BLaER1 treated with 17β-estradiol and CSF1 and Interleukin-3, amounts not matched to agents 10 nM and 100 nM (cell line): Measurements from ENCODE around the gene CAV2.

Experiments used
- H3K27ac ChIP-seq, 11 experiments: shearing (Covaris generic); formaldehyde crosslinking; 2 replicates each; pipeline ENCODE4 v1.8.1; 2022
- H3K27me3 ChIP-seq, 11 experiments: shearing (Covaris generic); formaldehyde crosslinking; 2 replicates each; pipeline ENCODE4 v1.8.1; 2022
- H3K36me3 ChIP-seq, 11 experiments: shearing (Covaris generic); formaldehyde crosslinking; 2 replicates each; pipeline ENCODE4 v1.8.1; 2022
- H3K4me1 ChIP-seq, 10 experiments: shearing (Covaris generic); formaldehyde crosslinking; 2 replicates each; pipeline ENCODE4 v1.8.1; 2022
- H3K4me2 ChIP-seq, 11 experiments: shearing (Covaris generic); formaldehyde crosslinking; 2 replicates each; pipeline ENCODE4 v1.8.1; 2022
- H3K4me3 ChIP-seq, 10 experiments: shearing (Covaris generic); formaldehyde crosslinking; 2 replicates each; pipeline ENCODE4 v1.8.1; 2022
- H3K9ac ChIP-seq, 11 experiments: shearing (Covaris generic); formaldehyde crosslinking; 2 replicates each; pipeline ENCODE4 v1.8.1; 2022
- H3K9me3 ChIP-seq, 11 experiments: shearing (Covaris generic); formaldehyde crosslinking; replicated peaks in 1 of 11; 2 replicates each; pipeline ENCODE4 v1.8.1; 2022
- H4K20me1 ChIP-seq, 11 experiments: shearing (Covaris generic); formaldehyde crosslinking; 2 replicates each; pipeline ENCODE4 v1.8.1; 2022
- Cebpa-rat ChIP-seq, 11 experiments: shearing (Covaris generic); IDR thresholded peaks; 2 replicates each; pipeline ENCODE4 v1.8.1; 2022

The CAV2 gene

GRCh38 chr7:116547347-116547746, 47.8 kb downstream of the CAV2 start:
- Histone ChIP-seq H3K27ac (no peak overlapping the region), H3K36me3 (no peaks in the 10 kb centered on the region), H3K27me3 (no peaks in the 10 kb centered on the region), H4K20me1 (no peaks in the 10 kb centered on the region), H3K9me3 (no peaks in the 10 kb centered on the region), H3K4me1 (no peaks in the 10 kb centered on the region), H3K4me2 (no peak overlapping the region), H3K9ac (no peak overlapping the region), H3K4me3 (no peak overlapping the region)
- no peak for TF ChIP-seq Cebpa-rat (IDR thresholded peaks at IDR 0.05)

GRCh38 chr7:116548506-116548905, 49.0 kb downstream of the CAV2 start:
- no peak overlapping the region for H3K9ac ChIP-seq
- H3K27ac ChIP-seq, result no peak overlapping the region
- H3K36me3 ChIP-seq, result no peaks in the 10 kb centered on the region
- H3K4me3 ChIP-seq, result no peak overlapping the region
- no peaks in the 10 kb centered on the region for H3K4me1 ChIP-seq
- no peak overlapping the region for H3K4me2 ChIP-seq
- H4K20me1 ChIP-seq, result no peaks in the 10 kb centered on the region
- no peaks in the 10 kb centered on the region for H3K9me3 ChIP-seq
- no peaks in the 10 kb centered on the region for H3K27me3 ChIP-seq
- no peak for TF ChIP-seq Cebpa-rat (IDR thresholded peaks at IDR 0.05)

- no peak for TF ChIP-seq Cebpa-rat (IDR thresholded peaks at IDR 0.05)
- H3K4me1 ChIP-seq, result no peaks in the 10 kb centered on the region
Observed at GRCh38 chr7:116549370-116549769, 49.8 kb downstream of the CAV2 start.

GRCh38 chr7:116551692-116552091, 52.2 kb downstream of the CAV2 start:
- no peak for TF ChIP-seq Cebpa-rat (IDR thresholded peaks at IDR 0.05)
- peaks cover 0 to 12% (median 3%) of the 10 kb centered on the region in 10 experiments; a peak in 9 of 20 replicates for H3K4me1 ChIP-seq
- no peak overlapping the region for H3K9ac ChIP-seq
- H3K4me3 ChIP-seq, result no peak overlapping the region
- no peaks in the 10 kb centered on the region for H3K9me3 ChIP-seq
- H4K20me1 ChIP-seq, result no peaks in the 10 kb centered on the region
- no peaks in the 10 kb centered on the region for H3K36me3 ChIP-seq
- H3K27ac ChIP-seq, result no peak overlapping the region
- no peak overlapping the region for H3K4me2 ChIP-seq
- no peaks in the 10 kb centered on the region for H3K27me3 ChIP-seq

More at GRCh38 chr7:116549370-116549769, 49.8 kb downstream of the CAV2 start:
- Histone ChIP-seq H4K20me1 (no peaks in the 10 kb centered on the region), H3K27ac (no peak overlapping the region), H3K27me3 (no peaks in the 10 kb centered on the region), H3K4me3 (no peak overlapping the region), H3K9me3 (no peaks in the 10 kb centered on the region), H3K36me3 (no peaks in the 10 kb centered on the region), H3K4me2 (no peak overlapping the region), H3K9ac (no peak overlapping the region)

GRCh38 chr7:116552602-116553001, 53.1 kb downstream of the CAV2 start:
- H3K27ac ChIP-seq, result no peak overlapping the region
- no peaks in the 10 kb centered on the region for H4K20me1 ChIP-seq
- H3K4me2 ChIP-seq, result no peak overlapping the region
- H3K4me1 ChIP-seq, result peaks cover 0 to 13% (median 3%) of the 10 kb centered on the region in 10 experiments; a peak in 9 of 20 replicates
- H3K4me3 ChIP-seq, result no peak overlapping the region
- H3K9ac ChIP-seq, result no peak overlapping the region
- no peaks in the 10 kb centered on the region for H3K9me3 ChIP-seq
- no peak for TF ChIP-seq Cebpa-rat (IDR thresholded peaks at IDR 0.05)
- no peaks in the 10 kb centered on the region for H3K27me3 ChIP-seq
- H3K36me3 ChIP-seq, result no peaks in the 10 kb centered on the region

- Histone ChIP-seq H3K9ac (no peak overlapping the region), H4K20me1 (no peaks in the 10 kb centered on the region), H3K27ac (no peak overlapping the region), H3K4me3 (no peak overlapping the region), H3K36me3 (no peaks in the 10 kb centered on the region), H3K4me1 (peaks cover 0 to 13% (median 3%) of the 10 kb centered on the region in 10 experiments; a peak in 9 of 20 replicates), H3K27me3 (no peaks in the 10 kb centered on the region), H3K4me2 (no peak overlapping the region), H3K9me3 (no peaks in the 10 kb centered on the region)
- no peak for TF ChIP-seq Cebpa-rat (IDR thresholded peaks at IDR 0.05)
Observed at GRCh38 chr7:116553168-116553964, 53.8 kb downstream of the CAV2 start.

GRCh38 chr7:116554436-116554835, 54.9 kb downstream of the CAV2 start:
- peaks cover 0 to 13% (median 3%) of the 10 kb centered on the region in 10 experiments; a peak in 9 of 20 replicates for H3K4me1 ChIP-seq
- no peak overlapping the region for H3K9ac ChIP-seq
- no peaks in the 10 kb centered on the region for H4K20me1 ChIP-seq
- TF ChIP-seq Cebpa-rat (IDR thresholded peaks at IDR 0.05), result no peak
- no peaks in the 10 kb centered on the region for H3K9me3 ChIP-seq
- no peak overlapping the region for H3K4me3 ChIP-seq
- H3K4me2 ChIP-seq, result no peak overlapping the region
- H3K27me3 ChIP-seq, result no peaks in the 10 kb centered on the region
- H3K36me3 ChIP-seq, result no peaks in the 10 kb centered on the region
- no peak overlapping the region for H3K27ac ChIP-seq

GRCh38 chr7:116554911-116555310, 55.4 kb downstream of the CAV2 start:
- Histone ChIP-seq H3K27me3 (no peaks in the 10 kb centered on the region), H3K27ac (no peak overlapping the region), H4K20me1 (no peaks in the 10 kb centered on the region), H3K9me3 (no peaks in the 10 kb centered on the region), H3K36me3 (no peaks in the 10 kb centered on the region), H3K4me3 (no peak overlapping the region), H3K4me1 (peaks cover 0 to 13% (median 3%) of the 10 kb centered on the region in 10 experiments; a peak in 9 of 20 replicates), H3K9ac (no peak overlapping the region), H3K4me2 (peak overlapping the region in 2 of 11 experiments; percentile 23 to 33; a peak in 4 of 22 replicates)
- no peak for TF ChIP-seq Cebpa-rat (IDR thresholded peaks at IDR 0.05)

GRCh38 chr7:116557066-116557585, 57.6 kb downstream of the CAV2 start:
- Histone ChIP-seq H3K4me1 (peaks cover 0 to 13% (median 3%) of the 10 kb centered on the region in 10 experiments; a peak in 9 of 20 replicates), H3K27me3 (no peaks in the 10 kb centered on the region), H3K4me2 (0 out of 22 replicates have a peak overlapping the region, but pooled peaks of 1 of the 11 experiments have one; percentile 16), H4K20me1 (no peaks in the 10 kb centered on the region), H3K4me3 (no peak overlapping the region), H3K9ac (no peak overlapping the region), H3K27ac (no peak overlapping the region), H3K36me3 (no peaks in the 10 kb centered on the region), H3K9me3 (peaks cover 0 to 3% (median 2%) of the 10 kb centered on the region in 11 experiments; a peak in 8 of 22 replicates)
- TF ChIP-seq Cebpa-rat (IDR thresholded peaks at IDR 0.05), result no peak
